Central memory CD4-positive, alpha-beta T cell (primary cell): Measurements from ENCODE around the gene CYYR1.
"Not testable (repeated sequence)": the region's sequence is repeated elsewhere in the genome, so short reads cannot be mapped to it uniquely, and the experiment has no call there.

Experiments used
- DNase-seq: peaks from one replicate; pipeline ENCODE4 v3.0.0; 2022

CYYR1 gene

GRCh38 chr21:26487981-26488480 is 85.1 kb downstream of the CYYR1 start:
- DNase-seq: no peak

GRCh38 chr21:26473471-26473870 is 99.6 kb downstream of the CYYR1 start:
- no peak for DNase-seq

DNA sequence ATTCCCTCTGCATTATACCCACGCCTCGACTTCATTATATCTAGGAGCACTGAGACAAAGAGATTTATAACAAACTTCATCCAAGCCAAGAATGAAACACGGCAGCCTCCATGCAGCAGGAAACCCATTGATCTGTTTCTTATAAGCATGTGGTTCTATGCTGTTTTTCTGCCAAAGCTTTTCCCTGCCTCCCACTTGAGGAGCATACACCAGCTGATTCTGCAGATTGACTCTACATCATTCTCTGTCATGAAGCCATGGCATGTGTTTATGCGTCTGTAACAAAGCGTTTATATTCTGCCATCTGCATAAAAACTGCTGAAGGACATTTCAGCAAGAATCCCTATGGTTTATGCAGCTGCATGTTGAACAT is 102.0 kb downstream of the CYYR1 start:
- no peak for DNase-seq

DNA sequence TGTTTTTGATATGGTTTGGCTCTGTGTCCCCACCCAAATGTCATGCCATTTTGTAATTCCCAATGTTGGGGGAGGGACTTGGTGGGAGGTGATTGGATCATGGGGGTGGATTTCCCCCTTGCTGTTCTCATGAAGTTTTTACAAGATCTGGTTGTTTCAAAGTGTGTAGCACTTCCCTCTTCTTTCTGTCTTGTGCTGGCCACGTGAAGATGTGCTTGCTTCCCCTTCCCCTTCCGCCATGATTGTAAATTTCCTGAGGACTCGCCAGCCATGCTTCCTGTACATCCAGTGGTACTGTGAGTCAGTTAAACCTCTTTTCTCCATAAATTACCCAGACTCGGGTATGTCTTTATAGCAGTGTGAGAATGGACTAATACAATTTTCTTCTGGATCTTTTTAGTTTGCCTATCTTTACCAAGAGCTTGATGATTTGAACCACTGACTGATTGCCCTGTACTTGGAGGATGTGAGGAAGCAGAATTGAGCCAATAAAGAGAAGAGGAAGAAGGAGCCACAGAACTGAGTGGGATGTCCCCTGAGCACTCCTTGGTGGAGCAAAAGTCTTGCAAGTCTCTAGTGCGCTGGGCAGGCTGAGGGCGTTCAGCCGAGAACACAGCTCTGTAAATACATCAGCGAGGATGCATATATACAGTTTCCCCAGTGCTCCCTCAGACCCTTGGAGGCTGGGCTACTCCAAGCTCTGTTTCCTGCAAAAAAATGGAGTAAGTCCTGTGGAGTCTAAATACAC is 102.6 kb downstream of the CYYR1 start:
- no peak for DNase-seq

- no peak for DNase-seq
These were observed 103.3 kb downstream of the CYYR1 start for GRCh38 chr21:26469789-26470188.

DNA sequence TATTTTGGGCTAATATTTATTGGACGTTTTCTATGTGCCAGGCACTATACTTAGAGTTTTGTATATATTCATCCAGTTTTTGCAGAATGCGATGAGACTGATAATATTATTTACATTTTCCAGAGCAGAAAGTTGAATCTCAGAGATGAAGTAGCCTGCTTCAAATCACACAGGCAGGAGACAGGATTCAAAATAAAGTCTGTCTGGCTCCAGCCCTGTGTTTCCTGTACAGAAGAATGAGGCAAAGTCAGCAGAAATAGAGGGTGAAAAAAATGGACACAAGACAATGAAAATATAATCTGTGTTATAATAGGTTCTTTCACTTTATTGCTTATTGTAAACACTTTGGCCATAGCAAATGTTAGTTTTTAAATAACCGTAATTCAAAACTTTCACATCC is 107.2 kb downstream of the CYYR1 start:
- no peak for DNase-seq

DNA sequence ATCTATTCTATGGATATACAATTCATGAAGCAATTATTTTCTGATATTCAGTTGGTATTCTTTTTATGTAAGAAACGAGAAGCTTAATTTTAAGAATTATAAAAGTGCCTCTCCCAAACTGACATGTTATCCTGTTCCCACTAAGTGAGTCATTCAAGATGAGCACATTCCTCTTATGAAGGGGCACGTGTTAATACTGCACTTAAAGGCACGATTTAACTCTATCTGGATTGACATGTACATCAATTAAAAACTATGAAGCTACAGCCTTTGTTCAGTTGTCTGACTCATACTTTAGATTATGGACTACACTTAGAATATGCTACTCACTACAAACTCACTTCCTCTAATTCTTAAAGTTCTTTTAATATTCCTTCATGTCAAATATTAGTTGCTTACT is 111.6 kb downstream of the CYYR1 start:
- DNase-seq: no peak

DNA sequence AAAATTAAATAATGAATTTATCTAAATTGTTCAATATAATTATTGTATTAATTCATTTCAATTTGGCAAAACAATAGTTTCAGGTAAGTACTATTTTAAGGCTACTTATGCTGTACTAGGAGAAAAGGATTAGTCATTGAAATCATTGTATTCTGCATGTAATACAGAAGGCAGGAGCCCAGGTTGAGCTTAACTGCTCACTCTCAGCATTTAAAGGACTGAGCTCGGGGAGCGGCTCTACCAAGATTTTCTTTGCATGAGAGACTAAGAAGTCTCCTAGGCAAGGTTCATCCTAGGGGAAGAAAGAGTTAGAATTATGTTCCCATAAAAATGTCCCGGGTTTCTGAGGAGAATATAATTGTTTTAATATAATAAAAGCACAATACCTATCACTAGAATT is 112.5 kb downstream of the CYYR1 start:
- DNase-seq: no peak

DNA sequence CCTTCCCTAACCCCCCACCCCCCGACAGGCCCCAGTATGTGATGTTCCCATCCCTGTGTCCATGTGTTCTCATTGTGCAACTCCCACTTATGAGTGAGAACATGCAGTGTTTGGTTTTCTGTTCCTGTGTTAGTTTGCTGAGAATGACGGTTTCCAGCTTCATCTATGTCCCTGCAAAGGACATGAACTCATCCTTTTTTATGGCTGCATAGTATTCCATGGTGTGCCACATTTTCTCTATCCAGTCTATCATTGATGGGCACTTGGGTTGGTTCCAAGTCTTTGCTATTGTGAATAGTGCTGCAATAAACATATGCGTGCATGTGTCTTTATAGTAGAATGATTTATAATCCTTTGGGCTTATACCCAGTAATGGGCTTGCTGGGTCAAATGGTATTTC is 114.2 kb downstream of the CYYR1 start:
- not testable (repeated sequence) for DNase-seq

- no peak for DNase-seq
These were observed 115.3 kb downstream of the CYYR1 start for GRCh38 chr21:26457817-26458216.

DNA sequence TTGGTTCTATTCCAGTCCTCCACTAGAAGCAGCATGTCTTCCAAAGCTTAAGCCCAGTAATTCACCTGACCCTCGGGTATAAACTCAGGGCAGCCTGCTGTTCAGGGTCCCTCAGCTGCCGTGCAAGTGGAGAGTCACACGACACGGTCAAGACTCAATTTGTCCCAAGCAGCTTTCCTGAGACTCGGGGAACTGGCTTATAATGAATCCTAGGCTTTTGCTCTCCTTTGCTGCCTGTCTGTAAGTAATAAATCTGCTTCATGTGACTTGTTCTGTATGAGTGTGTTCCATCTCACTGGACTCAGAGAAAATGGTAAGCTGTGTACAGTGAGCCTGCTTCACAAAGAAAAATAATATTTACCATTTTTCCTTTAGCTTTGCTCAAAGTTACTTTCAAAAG is 119.8 kb downstream of the CYYR1 start:
- DNase-seq: no peak

GRCh38 chr21:26451081-26451740 is 121.9 kb downstream of the CYYR1 start:
- no peak for DNase-seq

DNA sequence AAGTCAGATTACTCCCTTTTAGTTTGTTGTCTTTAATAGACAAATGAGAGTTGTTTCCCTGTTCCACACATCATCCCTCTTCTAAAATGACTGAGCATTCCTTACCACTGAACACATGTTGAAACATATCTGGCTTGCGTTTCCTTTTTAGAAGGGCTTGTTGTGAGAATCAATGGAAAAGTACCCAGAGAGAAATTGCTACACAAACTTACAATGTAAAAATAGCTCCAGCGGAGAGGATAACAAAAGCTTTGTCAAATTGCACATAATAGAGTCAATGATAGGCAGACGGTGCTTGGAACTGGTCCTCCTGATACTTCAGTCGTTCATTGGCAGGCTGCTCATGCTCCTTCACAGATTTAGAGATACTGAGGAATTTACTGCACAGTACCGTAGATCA is 123.9 kb downstream of the CYYR1 start:
- no peak for DNase-seq

DNA sequence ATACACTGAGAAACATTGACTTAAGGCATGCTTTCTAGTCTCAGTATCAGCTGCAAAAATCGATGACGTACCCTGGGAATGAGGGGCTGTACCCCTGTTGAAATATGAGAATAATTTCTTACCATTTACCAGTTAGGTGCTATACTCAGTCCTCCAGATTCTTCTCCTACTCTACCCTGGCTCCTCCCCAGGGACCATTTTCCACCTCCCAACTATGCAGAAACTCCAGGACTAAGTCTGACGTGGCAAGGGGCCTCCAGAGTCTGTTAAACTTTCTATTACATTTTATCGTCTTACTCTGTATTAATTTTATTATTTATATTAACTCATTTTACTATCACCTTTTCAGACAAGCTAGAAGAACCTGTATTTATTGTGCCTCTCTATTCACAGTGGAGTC is 124.3 kb downstream of the CYYR1 start:
- no peak for DNase-seq

- DNase-seq: no peak
These were observed 125.1 kb downstream of the CYYR1 start for GRCh38 chr21:26447932-26448475.

GRCh38 chr21:26445440-26445839 is 127.6 kb downstream of the CYYR1 start:
- no peak for DNase-seq

GRCh38 chr21:26444646-26445045 is 128.4 kb downstream of the CYYR1 start:
- no peak for DNase-seq

GRCh38 chr21:26443867-26444266 is 129.2 kb downstream of the CYYR1 start:
- DNase-seq: no peak

GRCh38 chr21:26443291-26443690 is 129.8 kb downstream of the CYYR1 start:
- DNase-seq: no peak

- DNase-seq: no peak
These were observed 131.9 kb downstream of the CYYR1 start for GRCh38 chr21:26441149-26441548.

- DNase-seq: no peak
These were observed 134.1 kb downstream of the CYYR1 start for GRCh38 chr21:26438976-26439375.

DNA sequence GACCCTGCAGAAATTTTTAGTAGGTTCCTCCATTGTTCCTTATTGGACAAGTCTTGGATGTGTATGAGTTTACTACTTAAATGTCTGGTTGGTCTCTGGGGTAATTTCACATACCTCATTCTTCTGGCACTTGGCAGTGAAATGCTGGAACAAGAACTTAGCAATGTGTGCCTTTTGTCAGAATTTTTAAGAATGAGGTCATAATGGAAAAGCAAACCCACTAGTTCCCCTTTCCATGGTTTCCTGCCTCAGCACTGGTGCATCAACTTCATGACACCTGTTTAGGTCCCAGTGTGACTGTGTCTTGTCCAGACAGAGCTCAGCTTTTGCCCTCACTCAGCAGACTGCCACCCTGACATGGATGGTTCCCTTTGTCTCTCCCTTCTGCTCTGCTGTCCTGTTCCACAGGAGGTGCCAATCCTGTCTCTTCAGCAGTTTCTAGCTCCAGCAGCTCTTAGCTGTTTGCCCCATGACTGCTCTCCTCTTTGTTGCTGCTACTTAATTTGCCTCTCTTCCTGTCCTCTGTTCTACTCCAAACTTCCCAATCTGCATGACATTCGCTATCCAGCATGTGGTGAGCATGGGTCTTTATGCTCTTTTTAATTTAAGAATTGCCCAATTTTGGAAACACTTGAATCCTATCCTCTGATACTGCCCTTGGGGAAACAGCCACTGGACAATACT is 135.6 kb downstream of the CYYR1 start:
- no peak for DNase-seq

DNA sequence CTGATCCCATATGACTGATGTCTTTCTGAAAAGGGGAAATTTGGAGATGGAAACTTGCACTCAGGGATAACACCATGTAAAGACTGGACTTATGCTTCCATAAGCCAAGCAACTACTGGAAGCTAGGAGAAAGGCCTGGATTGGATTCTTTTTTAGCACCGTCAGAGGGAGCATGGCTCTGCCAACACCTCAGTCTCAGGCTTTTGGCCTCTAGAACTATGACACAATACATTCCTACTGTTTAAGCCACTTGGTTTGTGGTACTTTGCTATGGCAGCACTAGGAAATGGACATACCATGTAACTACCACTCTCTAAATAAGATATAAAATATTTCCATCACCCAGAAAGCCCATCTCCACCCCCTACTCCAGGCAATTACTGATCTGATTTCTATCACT is 139.7 kb downstream of the CYYR1 start:
- DNase-seq: no peak

GRCh38 chr21:26432410-26432809 is 140.7 kb downstream of the CYYR1 start:
- DNase-seq: no peak
